RCC 7860 (cell line): Measurements from ENCODE around the gene DCP1B.

Source experiments
- DNase-seq: peaks from one replicate; pipeline ENCODE4 v3.0.0-alpha.2; 2015; ENCODE audit warnings: low spot score
- FAIRE-seq: peaks from 2 replicates; lab custom pipeline; 2012; peaks lifted over from hg19 to GRCh38; lab: Jason Lieb, UNC

Gene DCP1B

DNA sequence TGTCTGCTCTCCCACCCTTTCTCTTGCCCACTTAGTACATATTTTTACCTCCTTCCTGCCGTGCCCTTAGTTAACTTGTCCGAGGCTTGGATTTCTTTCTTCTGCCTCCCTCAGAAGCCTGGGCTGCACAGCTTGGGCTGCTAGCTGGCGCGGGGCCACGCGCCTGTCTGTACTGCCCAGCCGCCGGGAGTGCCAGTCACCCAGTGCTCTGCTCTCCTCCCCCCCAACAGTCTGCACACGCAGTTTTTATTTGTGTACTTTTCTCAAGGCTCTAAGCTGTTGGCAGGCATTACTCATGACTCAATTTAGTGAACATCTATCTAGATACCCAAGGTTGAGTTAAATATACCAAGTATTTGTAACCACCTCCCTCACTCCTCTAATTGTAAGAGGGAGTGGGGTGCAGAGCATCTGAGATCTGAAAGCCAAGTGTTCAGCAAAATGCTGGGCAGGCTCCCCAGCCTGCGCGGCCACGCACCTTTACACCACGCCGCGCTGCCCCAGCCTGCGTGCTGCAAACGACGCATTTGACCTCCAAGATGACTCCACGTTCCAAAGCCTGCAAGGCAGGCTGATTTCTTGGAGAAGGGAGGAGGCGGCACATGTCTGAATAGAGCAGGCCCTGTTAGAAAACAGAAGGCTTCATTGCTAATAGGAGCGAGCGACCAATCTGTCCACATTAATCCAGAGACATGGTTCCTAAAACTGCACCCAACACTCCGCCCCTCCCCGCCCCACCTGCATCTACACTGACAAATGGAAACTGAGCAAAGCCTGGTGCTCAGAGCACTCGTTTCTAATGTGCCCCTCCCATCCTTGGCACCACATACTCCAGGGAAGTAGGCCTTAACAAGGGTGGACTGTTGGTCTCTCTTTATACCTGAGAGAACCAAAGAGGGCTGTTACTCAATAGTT is 67.6 kb downstream of the DCP1B start:
- FAIRE-seq (no peak), DNase-seq (peak; percentile 5)

DNA sequence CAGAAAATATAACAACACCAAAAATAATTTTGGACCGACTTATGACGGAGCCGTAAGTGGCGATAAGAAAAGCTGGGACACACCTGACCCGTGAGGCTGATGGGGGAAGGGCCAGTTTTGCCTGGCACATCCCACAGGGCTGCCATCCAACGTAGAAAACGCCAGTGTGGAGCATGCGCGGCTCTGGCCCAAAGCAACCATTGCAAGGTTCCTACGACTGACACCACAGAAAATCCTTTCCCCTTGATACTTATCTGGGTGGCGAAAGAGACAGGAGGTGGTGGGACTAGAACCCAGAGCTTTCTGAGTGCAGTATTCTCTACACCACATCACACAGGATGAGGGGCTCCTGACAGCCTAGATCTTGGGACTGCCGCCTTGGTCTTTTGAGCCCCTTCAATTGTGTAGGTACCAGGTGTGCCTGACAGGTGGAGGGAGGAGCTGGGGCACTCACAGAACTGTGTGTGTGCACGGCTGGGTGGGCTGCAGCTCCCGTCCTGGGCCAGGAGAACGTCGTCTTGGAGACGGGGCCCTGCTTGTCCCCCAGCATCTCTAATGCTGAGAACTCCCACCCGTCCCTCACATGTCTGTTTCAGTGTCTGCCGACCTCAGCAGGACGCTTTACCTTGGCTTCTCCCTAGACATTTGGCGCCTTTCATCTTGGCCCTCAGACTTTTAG is 68.4 kb downstream of the DCP1B start:
- no peak for DNase-seq
- FAIRE-seq: no peak

DNA sequence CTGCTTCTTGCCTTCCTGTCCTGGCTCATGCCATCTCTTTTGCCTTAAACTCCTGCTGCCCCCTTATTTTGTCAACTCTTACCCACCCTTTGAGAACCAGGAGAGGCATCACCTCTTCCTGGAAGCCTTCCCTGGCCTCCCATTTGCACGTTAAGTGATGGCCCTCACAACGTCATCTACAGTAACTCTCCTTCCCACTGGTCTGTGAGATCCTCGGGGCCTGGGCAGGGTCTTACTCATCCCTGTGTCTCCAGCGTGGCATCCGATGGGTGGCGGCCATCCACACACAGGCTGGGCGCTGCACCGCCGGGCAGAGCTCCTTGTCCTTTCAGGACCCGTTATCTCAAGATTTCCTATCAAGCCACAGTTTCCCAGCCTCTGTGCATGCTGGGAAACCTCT is 69.0 kb downstream of the DCP1B start:
- FAIRE-seq: no peak
- DNase-seq: no peak

DNA sequence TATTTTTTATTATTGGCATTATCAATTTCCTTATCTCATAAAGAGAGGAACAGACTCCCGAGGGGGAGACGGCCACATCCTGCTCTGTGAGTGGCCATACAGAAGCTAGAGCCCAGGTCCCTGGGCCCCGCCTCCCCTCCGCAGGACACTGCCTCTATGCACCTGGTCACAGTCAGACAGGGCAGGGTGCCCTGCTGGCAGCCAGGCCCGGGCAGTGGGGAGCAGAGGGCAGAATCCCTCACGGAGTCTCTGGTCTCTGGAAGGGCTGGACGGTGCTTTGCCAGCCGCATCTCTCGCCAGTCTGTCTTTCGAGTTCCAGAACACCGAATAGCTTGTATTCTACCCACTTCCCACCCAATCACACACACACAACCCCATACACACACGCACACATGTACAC is 69.4 kb downstream of the DCP1B start:
- no peak for DNase-seq
- no peak for FAIRE-seq

DNA sequence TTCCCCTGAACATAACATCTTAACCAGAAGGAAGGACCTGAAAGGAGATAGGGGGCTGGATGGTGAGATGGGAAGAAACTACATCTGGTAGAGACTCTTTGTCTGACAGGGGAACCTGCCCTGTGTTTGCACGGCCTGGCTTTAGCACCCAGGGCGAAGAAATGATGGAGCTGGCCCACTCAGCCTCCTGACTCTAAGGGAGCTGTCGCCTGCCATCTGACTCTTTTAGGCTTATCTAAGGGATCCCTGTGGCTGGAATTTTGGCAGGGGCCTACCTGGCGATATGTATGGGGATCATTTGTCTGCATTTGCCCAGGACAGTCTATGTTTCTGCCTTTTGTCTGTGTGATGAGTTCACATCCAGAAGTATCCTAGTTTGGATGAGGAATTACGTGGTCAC is 70.2 kb downstream of the DCP1B start:
- FAIRE-seq: no peak
- no peak for DNase-seq

DNA sequence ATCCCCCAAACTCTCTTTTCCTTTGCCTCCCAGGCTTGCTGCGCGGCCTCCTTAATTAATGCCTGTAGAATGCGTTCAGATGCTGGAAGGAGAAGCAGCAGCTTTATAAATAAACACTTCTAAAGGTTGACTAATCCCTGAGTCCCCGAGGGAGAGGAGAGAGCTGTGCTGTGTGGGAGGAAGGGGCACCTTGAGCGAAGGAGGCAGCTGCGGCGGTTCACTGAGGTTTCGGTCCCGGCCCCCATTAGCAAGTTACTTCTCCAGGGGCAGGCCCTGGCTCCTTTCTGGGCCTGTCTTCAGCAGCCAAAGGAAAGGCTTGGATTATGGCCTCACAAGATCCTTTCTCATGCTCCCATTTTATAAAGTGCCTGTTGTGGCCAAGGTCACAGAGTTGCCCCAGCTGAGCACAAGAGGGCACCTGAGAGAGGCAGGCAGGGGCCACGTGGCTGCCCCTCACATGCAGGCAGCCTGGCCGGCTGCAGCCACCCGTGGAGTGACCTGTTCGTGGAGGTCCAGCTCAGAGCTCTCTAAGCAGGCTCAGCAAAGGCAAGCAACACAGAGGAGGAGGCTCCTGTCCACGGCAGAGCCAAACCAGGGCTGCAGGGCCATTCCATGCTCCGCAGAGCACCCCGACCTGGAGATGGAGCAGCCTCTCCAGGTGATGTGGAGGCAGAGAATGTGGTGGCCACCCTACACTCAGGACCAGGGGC is 70.8 kb downstream of the DCP1B start:
- FAIRE-seq (no peak), DNase-seq (no peak)

DNA sequence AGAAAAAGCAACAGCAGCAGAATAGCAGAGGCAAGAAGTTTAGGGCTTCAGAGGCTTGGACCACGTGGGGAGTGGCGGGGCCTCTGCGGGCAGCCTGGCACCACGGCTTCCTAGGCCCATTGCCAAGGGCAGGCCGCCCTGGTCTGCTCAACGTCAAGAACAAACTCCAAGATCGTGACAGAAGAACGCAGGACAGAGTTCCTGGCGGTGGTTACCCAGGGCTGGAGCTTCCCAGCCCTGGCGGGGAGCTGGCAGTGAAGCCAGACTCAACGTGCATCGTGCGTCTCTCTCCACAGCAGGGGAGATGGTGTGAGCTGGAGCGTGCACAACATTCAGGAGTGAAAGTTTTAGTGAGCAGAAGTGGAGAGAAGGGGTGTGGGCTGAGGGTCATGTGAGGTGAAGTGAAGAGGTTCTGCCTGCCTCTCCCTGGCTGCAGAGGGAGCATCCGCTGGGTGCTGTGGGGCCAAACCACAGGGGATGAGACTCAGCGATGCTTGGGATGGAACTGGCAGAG is 71.9 kb downstream of the DCP1B start:
- DNase-seq (no peak), FAIRE-seq (no peak)

DNA sequence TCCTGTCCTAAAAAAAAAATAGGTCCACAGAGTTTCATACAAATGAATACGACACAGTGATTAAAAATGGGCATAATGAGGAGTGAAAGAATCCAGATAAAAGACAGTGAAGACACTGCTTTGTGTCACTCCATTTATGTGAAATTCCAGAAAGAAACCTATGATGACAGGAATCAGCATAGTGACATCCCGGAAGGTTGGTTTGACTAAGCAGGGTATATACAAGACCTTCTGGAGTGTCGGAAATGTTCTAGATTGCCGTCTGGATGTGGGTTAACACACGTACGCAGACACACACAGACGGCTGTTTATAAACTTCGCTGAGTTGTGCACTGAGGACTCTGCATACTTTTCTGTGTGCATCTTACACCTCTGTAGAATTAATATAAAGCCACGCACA is 72.6 kb downstream of the DCP1B start:
- DNase-seq (no peak), FAIRE-seq (no peak)

DNA sequence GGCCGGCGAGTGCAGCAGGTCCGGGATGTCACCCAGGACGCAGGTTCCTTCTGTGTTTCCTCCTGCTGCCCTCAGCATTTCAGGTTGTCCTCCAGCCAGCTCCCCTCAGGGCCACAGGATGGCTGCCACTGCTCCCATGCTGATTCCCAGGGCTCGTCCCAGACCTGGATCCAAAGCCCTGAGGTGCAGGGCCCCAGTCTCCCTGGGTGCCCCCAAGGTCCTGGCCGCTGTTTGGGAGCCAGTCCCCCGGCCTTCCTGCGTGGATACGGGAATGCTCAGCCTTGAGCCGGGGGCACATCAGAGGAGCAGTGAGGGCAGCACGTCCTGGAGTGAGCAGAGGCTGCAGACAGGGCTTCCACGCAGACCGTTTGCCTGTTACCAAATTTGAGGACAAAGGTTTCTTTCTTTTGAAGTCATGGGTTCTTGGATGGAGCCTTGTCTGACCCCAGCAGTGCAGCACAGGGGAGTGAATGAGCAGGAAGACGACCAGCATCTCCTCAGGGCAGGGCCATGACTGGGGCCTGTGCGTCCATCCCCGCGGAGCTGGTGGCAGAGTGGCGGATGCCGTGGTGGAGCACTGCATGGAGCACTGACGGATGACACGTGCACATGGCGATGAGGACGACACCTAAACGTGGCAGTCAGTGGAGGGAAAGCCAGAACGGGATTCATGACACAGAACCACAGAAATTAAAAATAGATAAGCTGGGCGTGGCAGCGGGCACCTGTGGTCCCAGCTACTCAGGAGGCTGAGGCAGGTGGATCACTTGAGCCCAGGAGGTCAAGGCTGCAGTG is 73.3 kb downstream of the DCP1B start:
- DNase-seq (no peak), FAIRE-seq (no peak)

DNA sequence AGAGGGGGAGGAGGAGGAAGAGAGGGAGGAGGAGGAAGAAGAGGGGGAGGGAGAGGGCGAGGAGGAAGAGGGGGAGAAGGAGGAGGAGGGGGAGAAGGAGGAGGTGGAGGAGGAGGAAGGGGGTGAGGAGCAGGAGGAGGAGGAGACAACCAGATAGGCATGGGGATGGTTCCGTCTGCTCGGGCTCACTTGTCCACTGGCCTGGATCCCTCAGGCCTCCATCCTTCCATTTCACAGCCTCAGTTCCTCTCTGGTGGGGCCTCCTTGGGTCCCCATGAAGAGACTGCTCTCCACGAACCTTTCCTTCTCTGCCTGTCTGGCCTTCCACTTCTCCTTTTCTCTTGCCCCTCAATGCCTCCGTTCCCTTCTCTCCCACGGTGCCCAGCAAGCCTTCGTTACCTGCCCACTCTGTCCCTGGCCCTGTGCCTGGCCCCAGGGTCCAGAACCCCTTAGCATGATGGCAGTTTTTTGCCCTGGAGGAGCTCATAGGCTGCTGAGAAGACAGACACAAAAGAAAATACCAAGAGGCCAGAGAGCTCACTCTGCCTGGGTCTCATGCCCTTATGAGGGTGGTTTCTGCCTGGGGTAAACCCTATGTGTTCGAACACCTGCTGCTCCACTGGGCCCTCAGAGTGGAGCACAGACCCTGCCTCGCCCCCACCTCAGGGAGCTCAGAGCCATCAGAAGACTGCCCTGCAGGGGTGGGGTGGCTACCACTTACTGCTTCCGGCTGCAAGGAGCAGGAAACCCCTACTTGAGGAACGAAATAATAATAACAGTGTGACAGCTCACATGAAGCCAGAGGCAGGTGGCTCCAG is 74.1 kb downstream of the DCP1B start:
- DNase-seq (no peak), FAIRE-seq (no peak)

DNA sequence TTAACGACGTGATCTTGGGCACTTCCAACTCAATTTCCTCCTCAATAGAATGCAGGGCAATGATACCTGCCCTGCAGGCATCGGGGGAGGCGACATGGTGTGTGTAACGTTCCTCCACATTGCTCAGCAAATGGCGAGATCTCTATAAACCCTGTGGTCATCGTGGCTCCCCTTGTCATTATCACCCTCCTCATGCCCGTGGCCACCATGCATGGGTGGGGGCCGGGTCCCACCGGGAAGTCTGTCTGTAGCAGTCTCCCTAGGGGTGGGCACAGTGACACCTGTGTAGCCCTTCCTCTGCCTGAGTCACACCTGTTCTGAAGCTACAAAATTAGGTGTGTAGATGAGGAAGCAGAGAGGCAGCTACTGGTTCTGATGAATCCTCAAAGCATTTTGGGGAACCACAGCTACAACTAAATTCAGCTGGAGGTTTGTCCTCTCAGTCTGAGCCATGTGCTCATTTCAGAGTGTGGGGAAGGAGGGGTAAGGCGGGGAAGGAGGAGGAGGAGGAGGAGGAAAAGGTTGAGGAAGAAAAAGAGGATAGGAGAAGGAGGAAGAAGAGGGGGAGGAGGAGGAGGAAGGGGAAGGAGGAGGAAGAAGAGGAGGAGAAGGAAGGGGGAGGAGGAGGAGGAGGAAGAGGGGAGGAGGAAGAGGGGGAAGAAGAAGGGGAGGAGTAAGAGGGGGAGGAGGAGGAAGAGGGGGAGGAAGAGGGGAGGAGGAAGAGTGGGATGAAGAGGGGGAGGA is 74.8 kb downstream of the DCP1B start:
- DNase-seq (no peak), FAIRE-seq (no peak)

DNA sequence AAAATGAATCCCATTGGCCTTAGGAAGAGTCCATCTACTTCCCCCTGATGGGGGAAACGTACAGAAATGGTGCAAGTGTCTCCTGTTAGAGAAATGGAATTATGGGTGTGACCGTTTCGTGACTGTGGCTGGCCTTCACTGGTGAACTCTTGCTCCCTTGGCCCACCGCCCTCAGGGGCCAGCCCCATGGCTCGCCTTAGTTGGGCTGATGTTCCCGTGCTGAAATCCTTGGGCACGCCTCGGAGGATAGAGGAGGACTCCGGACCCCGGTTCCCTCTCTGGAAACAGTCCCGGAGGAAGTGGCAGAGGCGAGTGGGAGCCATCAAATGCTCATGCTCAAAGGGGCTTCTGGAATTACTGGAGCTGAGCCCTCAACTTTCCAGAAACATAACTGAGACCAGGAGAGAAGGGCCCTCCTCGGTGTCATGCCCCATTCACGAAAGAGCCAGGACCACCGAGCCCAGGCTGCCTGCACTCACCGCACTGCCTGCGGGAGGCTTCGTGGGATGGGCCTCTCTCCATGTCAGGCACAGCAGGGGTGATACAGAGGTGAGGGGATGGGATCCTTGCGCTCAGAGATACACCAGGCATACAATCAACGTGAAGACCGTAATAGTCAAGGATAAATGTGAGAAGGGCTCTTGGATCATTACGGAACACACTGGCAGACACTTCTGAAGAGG is 75.7 kb downstream of the DCP1B start:
- DNase-seq: no peak
- FAIRE-seq: no peak

DNA sequence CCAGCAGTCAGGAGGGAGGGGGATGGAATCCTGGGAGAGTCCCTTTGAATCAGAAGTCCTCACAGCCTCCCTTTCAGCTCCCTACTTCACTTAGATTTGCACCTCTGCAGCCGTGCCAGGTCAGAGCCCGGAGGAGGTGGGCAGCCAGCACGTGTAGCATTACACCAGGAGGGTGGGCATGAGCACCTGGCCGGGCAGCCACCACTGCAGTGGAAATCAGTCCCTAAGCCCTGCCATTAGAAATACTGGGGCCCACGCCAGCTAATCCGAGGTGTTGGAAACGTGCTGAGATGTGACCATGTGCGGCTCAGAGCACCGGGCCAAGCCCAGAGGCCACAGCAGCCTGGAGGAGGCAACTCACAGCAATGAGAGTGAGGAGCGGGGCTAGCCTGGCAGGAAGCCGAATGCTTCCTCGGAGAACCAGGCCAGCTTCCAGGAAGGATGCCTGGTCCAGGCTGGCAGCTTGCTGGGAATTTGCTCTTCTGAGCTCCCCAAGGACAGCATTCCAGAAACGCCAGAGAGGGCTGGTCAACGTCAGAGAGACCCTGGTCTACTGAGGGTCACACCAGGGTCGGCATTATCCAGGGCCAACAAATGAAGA is 76.4 kb downstream of the DCP1B start:
- FAIRE-seq (no peak), DNase-seq (no peak)

DNA sequence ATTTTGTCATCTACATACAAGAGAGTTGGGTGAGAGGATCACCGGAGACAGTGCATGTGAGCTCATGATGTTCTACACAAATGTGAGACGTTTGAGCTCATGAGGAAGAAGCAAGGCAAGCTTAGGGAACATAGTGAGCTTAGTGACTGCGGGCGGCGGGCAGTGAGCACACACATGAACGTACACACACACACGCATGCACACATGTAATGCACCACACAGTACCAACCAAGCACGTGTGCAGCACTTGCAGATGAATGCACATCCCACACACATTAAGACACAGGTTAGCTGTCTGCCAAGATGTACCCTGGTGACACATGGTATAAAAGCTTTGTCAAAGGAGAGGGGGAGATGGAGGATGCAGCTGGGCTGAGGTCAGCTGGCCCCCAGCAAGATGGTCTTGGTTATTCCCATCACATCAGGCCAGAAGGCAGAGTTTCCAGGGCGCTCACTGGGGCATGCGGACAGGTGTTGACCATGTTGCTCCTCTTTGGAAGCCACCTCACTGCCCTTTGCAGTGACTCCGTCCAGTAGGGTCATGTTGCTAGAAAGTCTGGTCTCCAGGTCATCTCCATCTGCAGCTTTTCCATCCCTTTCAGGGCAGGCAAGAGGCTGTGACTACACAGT is 77.1 kb downstream of the DCP1B start:
- FAIRE-seq (no peak), DNase-seq (no peak)

DNA sequence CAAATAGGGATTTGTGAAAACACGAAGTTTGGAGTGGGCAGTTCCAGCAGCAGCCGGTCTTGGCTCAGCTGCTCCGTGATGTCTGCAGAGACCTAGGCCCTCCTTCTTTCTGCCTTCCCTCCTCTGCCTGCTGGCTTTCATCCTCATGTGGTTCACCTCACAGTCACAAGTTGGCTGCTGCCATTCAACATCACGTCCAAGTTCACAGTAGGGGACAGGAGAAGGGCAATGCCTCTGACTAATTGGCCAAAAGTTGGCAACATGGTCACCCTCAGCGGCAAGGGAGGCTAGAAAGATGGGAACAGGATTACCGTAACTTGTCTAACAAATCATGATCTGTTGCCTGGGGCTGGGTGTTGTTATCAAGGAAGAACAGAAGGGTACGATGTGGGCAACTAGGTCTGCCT is 78.0 kb downstream of the DCP1B start:
- no peak for FAIRE-seq

DNA sequence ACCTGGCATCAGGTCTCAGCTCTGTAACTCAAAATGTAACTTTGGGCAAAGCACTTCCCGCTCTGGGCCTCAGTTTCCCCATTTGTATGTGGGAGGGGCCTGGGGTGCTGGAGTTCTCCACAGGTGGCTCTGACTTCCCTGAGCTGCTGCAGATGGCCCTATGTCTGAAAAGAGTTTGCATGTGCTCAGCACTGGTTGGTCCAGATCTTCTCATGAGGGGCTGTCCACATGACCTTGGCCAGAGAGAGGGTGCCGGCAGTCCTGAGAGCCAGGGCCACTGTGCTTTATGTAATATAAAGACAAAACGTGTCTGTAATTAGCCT is 78.6 kb downstream of the DCP1B start:
- FAIRE-seq (no peak), DNase-seq (no peak)

More for the DNA sequence above, 78.0 kb downstream of the DCP1B start:
- no peak for DNase-seq

DNA sequence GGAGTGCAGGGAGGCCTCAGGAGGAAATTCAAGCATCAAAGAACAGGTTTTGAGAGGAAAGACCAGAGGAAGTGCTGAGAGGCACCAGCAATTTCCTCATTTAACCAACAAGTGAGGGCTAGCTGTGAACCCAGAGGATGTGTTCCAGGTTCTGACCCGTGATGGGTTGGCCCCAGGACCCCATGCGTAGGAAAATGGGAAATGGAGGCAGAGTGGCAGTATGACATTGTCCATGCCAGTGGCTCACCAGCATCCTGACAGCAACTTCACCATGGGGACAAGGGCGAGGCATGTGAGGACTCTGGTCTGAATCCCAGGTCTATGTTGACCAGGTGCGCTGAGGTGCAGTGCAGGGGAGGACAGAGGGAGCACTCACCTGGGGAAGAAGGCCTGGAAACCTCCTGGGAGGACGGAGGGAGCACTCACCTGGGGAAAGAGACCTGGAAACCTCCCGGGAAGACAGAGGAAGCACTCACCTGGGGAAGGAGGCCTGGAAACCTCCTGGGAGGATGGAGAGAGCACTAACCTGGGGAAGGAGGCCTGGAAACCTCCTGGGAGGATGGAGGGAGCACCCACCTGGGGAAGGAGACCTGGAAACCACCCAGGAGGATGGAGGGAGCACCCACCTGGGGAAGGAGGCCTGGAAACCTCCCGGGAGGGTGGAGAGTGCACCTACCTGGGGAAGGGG is 79.1 kb downstream of the DCP1B start:
- DNase-seq: no peak
- FAIRE-seq: no peak
